Colon (tissue), 2 donors: ENCODE measurements around the gene ZNF692.

ENCODE experiments used
- FAIRE-seq: peaks from 2 replicates; lab custom pipeline; 2012; peaks lifted over from hg19 to GRCh38; lab: Jason Lieb, UNC
- donor health status: control.
- donor health status: control.

ZNF692 gene

GRCh38 chr1:248824301-248824700, 34.6 kb downstream of the ZNF692 start:
- FAIRE-seq: no peak

DNA sequence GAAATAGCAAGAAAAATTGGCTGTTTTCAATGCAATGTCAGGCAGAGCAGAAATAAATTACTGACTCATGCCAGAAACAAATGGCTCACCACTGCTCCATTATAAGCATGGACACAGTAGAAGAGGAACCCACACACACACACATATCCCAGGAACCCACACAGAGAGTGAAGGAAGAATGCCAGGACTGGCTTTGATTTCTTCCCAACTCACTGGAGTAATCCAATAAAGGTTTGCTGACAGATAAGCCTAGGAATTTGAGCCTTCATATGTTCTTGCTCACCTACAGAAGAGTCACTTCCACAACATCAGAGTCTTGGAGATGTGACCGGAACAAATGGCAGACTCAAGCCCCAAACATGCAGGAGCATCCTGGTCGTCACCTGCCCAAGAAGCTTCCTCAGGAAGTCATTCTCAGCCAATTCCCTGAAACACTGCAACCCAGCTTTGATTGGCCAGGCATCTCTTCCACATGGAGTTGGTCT, 35.3 kb downstream of the ZNF692 start:
- no peak for FAIRE-seq

DNA sequence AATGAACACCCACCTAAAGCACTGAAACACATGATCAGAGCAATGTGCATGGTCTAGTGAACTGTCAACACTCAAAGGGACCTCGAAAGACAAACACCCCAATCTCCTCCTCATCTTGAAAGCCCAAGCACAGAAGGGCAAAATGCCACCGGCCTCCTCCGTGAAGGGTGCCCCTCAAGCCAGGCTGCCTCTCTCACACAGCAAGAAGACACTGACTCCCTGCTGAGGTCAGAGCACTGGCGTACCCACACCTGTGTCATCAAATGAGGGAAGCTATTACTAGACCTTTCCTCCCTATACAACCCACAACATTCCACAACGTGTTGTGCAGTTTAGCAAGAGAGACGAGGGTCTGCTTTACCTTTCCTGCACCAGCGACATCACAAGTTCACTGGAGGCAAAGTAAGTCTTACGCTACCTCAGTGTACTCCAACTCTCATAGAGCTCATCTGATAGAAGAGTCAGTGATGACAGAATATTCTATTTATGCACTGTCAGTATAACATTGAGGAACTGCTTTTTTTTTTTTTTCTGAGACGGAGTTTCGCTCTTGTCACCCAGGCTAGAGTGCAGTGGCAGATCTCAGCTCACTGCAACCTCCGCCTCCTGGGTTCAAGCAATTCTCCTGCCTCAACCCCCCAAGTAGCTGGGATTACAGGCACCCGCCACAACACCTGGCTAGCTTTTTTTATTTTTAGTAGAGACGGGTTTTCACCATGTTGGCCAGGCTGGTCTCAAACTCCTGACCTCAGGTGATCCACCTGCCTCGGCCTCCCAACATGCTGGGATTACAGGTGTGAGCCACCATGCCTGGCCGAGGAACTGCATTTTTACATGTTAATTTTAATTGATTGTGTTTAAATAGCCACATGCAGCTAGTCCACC, 36.5 kb downstream of the ZNF692 start:
- no peak for FAIRE-seq

GRCh38 chr1:248821641-248822040, 37.2 kb downstream of the ZNF692 start:
- FAIRE-seq: no peak

DNA sequence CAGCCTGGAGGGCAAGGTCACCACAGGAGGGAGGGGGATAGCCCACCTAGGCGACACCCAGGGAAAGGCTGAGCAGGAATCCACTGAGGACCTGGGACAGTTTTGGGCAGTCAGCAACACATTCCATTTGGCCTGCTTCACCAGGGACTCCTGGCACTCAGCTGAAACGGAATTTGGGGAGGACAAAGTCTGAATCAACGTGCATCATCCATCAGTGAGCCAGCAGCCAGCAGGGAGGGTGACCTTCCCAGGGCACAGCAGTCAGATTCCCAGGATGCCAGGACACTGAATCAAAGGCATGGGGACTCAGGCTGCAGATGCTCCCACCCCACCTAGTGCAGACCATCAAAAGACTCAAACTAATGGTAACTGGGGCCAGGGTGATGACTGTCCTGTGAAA, 37.8 kb downstream of the ZNF692 start:
- no peak for FAIRE-seq

- FAIRE-seq: no peak
These were observed 38.8 kb downstream of the ZNF692 start for GRCh38 chr1:248820041-248820585.

- FAIRE-seq: no peak
These were observed 40.1 kb downstream of the ZNF692 start for GRCh38 chr1:248818505-248819374.

GRCh38 chr1:248817065-248817464, 41.8 kb downstream of the ZNF692 start:
- no peak for FAIRE-seq

- FAIRE-seq: no peak
These were observed 42.6 kb downstream of the ZNF692 start for GRCh38 chr1:248816042-248816851.

- FAIRE-seq: no peak
These were observed 43.4 kb downstream of the ZNF692 start for GRCh38 chr1:248815407-248816034.

- no peak for FAIRE-seq
These were observed 44.5 kb downstream of the ZNF692 start for GRCh38 chr1:248814351-248814750.

GRCh38 chr1:248813546-248813945, 45.3 kb downstream of the ZNF692 start:
- no peak for FAIRE-seq

GRCh38 chr1:248812736-248813425, 46.0 kb downstream of the ZNF692 start:
- no peak for FAIRE-seq

DNA sequence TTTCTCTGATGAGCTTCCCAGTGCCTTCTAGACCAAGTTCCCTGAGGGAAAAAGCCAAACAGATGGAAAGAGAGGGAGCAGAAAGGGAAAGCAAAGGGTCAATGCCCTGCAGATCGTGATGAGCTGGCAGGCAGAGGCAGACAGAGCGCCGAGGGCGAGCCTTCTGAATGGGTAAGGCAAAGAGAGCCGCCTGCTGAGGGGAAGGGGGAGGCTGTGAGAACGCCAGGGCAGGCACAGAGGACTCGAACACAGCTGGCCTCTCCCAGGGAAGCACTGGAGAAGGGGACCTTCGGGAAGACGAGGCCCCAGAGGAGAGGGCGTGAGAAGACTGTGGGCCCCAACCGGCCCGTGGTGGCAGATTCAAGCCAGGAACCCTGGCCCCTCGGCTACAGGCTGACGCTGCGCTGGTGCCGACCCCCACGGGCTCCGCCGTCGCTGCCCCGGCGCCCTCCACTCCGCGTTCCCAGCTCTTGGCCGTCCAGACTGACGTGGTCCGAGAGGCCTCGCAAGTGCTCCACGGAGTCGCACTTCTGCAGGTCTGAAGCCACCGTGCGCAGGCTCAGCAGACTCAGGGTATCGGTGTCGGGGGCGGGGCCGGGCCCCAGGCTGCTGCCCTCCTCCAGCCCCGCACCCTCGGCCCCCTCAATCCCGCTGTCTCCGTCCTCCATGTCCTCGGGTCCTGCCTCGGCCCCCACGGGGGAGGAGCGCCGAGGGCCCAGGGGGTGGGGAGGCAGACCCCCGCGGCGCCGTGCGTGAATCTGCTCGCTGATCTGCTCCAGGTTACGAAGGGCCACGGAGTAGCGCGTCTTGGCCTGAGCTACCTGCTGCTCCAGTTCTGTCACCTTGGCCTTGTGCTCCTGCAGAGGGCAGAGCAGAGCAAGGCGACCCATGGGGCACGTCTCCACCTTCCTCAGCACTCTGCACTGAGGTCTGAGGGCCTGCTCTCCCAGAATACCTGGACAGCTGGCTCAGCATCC, 47.1 kb downstream of the ZNF692 start:
- FAIRE-seq: no peak

GRCh38 chr1:248810727-248811513, 48.0 kb downstream of the ZNF692 start:
- no peak for FAIRE-seq

GRCh38 chr1:248810000-248810726, 48.7 kb downstream of the ZNF692 start:
- no peak for FAIRE-seq

- no peak for FAIRE-seq
These were observed 50.0 kb downstream of the ZNF692 start for GRCh38 chr1:248808876-248809275.
